Cardiac fibroblast (primary cell): ENCODE data around the gene PVRIG.
"Not testable (repeated sequence)": the region's sequence is repeated elsewhere in the genome, so short reads cannot be mapped to it uniquely, and the experiment has no call there.

Source experiments
- DNase-seq, 2 donors: peaks; one replicate each; pipeline versions ENCODE4 v3.0.0 to v3.0.0-alpha.2; 2010; ENCODE audit warnings: low read depth in 2 of 2
- H3K4me3 ChIP-seq, 2 donors: replicated peaks in 1 of 2; 1 replicate in 1 of 2; 2 replicates in 1 of 2; pipeline ENCODE4 v1.5.1; 2011; ENCODE audit warnings: low read depth in 2 of 2, low read length in 2 of 2, mild to moderate bottlenecking in 2 of 2, moderate library complexity in 1 of 2
- CTCF ChIP-seq: IDR thresholded peaks from one replicate; pipeline ENCODE4 v1.5.1; 2011; ENCODE audit warnings: low read depth, mild to moderate bottlenecking, low read length, inconsistent platforms

Gene PVRIG

GRCh38 chr7:100219801-100220585, at the start of gene PVRIG:
Gene PVRIG (plus strand): TSS chr7:100219949. CDS start chr7:100219971, 22 bp downstream.
- H3K4me3 ChIP-seq, DNase-seq: not testable (repeated sequence)

- TF ChIP-seq CTCF: no peak
- H3K4me3 ChIP-seq: no peak overlapping the region
- DNase-seq: no peak
Observed at GRCh38 chr7:100170101-100170897, 49.5 kb upstream of the PVRIG start.

- H3K4me3 ChIP-seq: peak overlapping the region; percentile 21 to 27
- TF ChIP-seq CTCF: no peak
- no peak for DNase-seq
Observed at GRCh38 chr7:100171087-100171681, 48.6 kb upstream of the PVRIG start.

- DNase-seq: no peak
- H3K4me3 ChIP-seq: no peak overlapping the region
Observed at GRCh38 chr7:100171840-100172239, 47.9 kb upstream of the PVRIG start.

GRCh38 chr7:100173806-100174495, 45.8 kb upstream of the PVRIG start:
- no peak for TF ChIP-seq CTCF
- no peak for DNase-seq
- no peak overlapping the region for H3K4me3 ChIP-seq

More at GRCh38 chr7:100171840-100172239, 47.9 kb upstream of the PVRIG start:
- TF ChIP-seq CTCF: no peak

GRCh38 chr7:100174582-100174981, 45.2 kb upstream of the PVRIG start:
- TF ChIP-seq CTCF: no peak
- DNase-seq: no peak
- H3K4me3 ChIP-seq: no peak overlapping the region
